GM12878 (cell line): ENCODE data around the gene TEX36. TPM values are rescaled to one million over a fixed set of nuclear protein-coding genes. Genes with fewer than 3 reads are reported as not detected.

Experiments
- BRCA1 ChIP-seq: IDR thresholded peaks from 2 replicates; pipeline ENCODE4 v1.6.1; 2011; ENCODE audit warnings: low read depth, low read length, improper control_type of control experiment
- DPF2 ChIP-seq: fragments of 450-650 bp; IDR thresholded peaks from 2 replicates; pipeline ENCODE4 v1.6.1; 2017; ENCODE audit warnings: mild to moderate bottlenecking
- EZH2 ChIP-seq: IDR thresholded peaks from 2 replicates; pipeline ENCODE4 v1.6.1; 2012; ENCODE audit warnings: low read depth, mild to moderate bottlenecking, control low read depth, inconsistent platforms, low read length, borderline replicate concordance; ENCODE audit not compliant: control insufficient read depth
- HDAC2 ChIP-seq: fragments of 200-600 bp; sonication (generic); IDR thresholded peaks from 2 replicates; pipeline ENCODE4 v1.6.1; 2017
- NRF1 ChIP-seq: conservative IDR thresholded peaks from 2 replicates; pipeline ENCODE4 v1.6.1; 2011; ENCODE audit warnings: mild to moderate bottlenecking, low read depth, low read length, improper control_type of control experiment
- RAD51 ChIP-seq: fragments of 450-650 bp; IDR thresholded peaks from 2 replicates; pipeline ENCODE4 v1.6.1; 2016; ENCODE audit warnings: moderate library complexity, mild to moderate bottlenecking, inconsistent platforms
- STAT1 ChIP-seq: fragments of 450-650 bp; conservative IDR thresholded peaks from 2 replicates; pipeline ENCODE4 v1.6.1; 2014; ENCODE audit warnings: antibody characterized with exemption, mild to moderate bottlenecking
- ZBED1 ChIP-seq: IDR thresholded peaks from 2 replicates; pipeline ENCODE4 v1.6.1; 2016; ENCODE audit warnings: borderline replicate concordance
- polyA plus RNA-seq, 11 experiments: library from polyadenylated mRNA; depleted of rRNA in 4 of 11; unstranded in 6 of 11; stranded (reverse) in 5 of 11; fragments of >200 nt; fragmentation: Nextera tagmentation in 4 of 11; fragmentation: Illumina TruSeq in 1 of 11; extraction: Ambion mirVana in 4 of 11; extraction: Trizol in 1 of 11; gene quantifications; 1 replicate in 1 of 11; 2 replicates in 10 of 11; pipeline versions ENCODE4 v1.2.1 to v1.2.3, GENCODE V29; 2011 to 2016; ENCODE audit warnings: inconsistent platforms in 2 of 11, missing spikeins in 2 of 11, low read depth in 1 of 11
- total RNA-seq, 4 experiments: library from RNA; depleted of rRNA in 3 of 4; stranded (reverse); fragments of >200 nt in 3 of 4; fragmentation: Illumina TruSeq in 1 of 4; extraction: Trizol in 1 of 4; gene quantifications; 2 replicates each; pipeline versions ENCODE4 v1.2.1 to v1.2.3, GENCODE V29; 2013 to 2021
- TF ChIP-seq, protein P1 (sequence below): IDR thresholded peaks from 2 replicates; pipeline ENCODE4 v1.6.1; 2011; ENCODE audit warnings: mild to moderate bottlenecking, low read depth, low read length, moderate library complexity; ENCODE audit not compliant: insufficient replicate concordance
- TF ChIP-seq, protein P2 (sequence below): fragments of 450-650 bp; IDR thresholded peaks from 2 replicates; pipeline ENCODE4 v1.6.1; 2016; ENCODE audit warnings: mild to moderate bottlenecking
- TF ChIP-seq, protein P3 (sequence below): IDR thresholded peaks from 2 replicates; pipeline ENCODE4 v1.6.1; 2012; ENCODE audit warnings: low read depth, low read length, improper control_type of control experiment
- TF ChIP-seq, protein P4 (sequence below): IDR thresholded peaks from 2 replicates; pipeline ENCODE4 v1.6.1; 2011; ENCODE audit warnings: low read depth, mild to moderate bottlenecking, low read length, moderate library complexity, borderline replicate concordance; ENCODE audit errors: extremely low read depth
- TF ChIP-seq, protein P5 (sequence below): IDR thresholded peaks from 2 replicates; pipeline ENCODE4 v1.6.1; 2011; ENCODE audit warnings: borderline replicate concordance, low read depth, mild to moderate bottlenecking, moderate library complexity, mixed read lengths, low read length; ENCODE audit not compliant: insufficient read depth; ENCODE audit errors: extremely low read length
- TF ChIP-seq, protein P6 (sequence below): fragments of 450-650 bp; IDR thresholded peaks from 2 replicates; pipeline ENCODE4 v1.6.1; 2018; ENCODE audit warnings: mild to moderate bottlenecking, low read depth, moderate library complexity; ENCODE audit not compliant: partially characterized antibody
- TF ChIP-seq, protein P7 (sequence below): IDR thresholded peaks from 2 replicates; pipeline ENCODE4 v1.6.1; 2012; ENCODE audit warnings: mild to moderate bottlenecking, low read depth, low read length
- TF ChIP-seq, protein P8 (sequence below): fragments of 450-650 bp; conservative IDR thresholded peaks from 2 replicates; pipeline ENCODE4 v1.6.1; 2017; ENCODE audit warnings: mild to moderate bottlenecking, moderate library complexity

TEX36 gene
- total and polyA plus RNA-seq, 10 of the 15 experiments (the other 5 are each of a cell fraction or from before 2014, with no cell fraction given) = not detected

DNA sequence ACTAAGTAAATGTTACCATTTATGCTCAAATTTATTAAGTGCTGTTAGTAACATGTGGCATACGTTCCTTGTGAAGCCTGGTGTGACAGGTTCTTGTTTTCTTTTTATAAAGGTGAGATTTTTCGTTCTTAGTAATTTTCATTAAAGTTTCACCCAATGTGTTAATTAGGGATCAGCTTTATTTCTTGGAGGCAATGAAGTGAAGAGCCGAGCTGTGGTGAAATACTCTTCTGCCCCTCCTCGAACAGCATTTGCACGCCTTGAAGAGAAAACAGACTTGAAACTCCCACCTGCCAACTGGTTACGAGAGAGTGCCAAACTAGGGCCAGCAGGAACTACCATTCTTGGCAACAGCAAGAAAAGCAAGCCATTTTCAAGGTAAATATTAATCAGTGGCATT lies 38.1 kb upstream of the TEX36 start (continued):
- TF ChIP-seq, protein P1, sequence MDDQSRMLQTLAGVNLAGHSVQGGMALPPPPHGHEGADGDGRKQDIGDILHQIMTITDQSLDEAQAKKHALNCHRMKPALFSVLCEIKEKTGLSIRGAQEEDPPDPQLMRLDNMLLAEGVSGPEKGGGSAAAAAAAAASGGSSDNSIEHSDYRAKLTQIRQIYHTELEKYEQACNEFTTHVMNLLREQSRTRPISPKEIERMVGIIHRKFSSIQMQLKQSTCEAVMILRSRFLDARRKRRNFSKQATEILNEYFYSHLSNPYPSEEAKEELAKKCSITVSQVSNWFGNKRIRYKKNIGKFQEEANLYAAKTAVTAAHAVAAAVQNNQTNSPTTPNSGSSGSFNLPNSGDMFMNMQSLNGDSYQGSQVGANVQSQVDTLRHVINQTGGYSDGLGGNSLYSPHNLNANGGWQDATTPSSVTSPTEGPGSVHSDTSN = no peak
- TF ChIP-seq, protein P2, sequence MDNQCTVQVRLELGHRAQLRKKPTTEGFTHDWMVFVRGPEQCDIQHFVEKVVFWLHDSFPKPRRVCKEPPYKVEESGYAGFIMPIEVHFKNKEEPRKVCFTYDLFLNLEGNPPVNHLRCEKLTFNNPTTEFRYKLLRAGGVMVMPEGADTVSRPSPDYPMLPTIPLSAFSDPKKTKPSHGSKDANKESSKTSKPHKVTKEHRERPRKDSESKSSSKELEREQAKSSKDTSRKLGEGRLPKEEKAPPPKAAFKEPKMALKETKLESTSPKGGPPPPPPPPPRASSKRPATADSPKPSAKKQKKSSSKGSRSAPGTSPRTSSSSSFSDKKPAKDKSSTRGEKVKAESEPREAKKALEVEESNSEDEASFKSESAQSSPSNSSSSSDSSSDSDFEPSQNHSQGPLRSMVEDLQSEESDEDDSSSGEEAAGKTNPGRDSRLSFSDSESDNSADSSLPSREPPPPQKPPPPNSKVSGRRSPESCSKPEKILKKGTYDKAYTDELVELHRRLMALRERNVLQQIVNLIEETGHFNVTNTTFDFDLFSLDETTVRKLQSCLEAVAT = no peak
- TF ChIP-seq, protein P3, sequence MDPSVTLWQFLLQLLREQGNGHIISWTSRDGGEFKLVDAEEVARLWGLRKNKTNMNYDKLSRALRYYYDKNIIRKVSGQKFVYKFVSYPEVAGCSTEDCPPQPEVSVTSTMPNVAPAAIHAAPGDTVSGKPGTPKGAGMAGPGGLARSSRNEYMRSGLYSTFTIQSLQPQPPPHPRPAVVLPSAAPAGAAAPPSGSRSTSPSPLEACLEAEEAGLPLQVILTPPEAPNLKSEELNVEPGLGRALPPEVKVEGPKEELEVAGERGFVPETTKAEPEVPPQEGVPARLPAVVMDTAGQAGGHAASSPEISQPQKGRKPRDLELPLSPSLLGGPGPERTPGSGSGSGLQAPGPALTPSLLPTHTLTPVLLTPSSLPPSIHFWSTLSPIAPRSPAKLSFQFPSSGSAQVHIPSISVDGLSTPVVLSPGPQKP = peak; percentile 80
- TF ChIP-seq STAT1 (no peak), ZBED1 (no peak), HDAC2 (no peak), BRCA1 (no peak), DPF2 (peak; percentile 85), EZH2 (no peak), NRF1 (no peak), RAD51 (peak; percentile 65; the same call in 1 of the 2 replicates)
- TF ChIP-seq, protein P4, sequence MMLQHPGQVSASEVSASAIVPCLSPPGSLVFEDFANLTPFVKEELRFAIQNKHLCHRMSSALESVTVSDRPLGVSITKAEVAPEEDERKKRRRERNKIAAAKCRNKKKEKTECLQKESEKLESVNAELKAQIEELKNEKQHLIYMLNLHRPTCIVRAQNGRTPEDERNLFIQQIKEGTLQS = no peak
- TF ChIP-seq, protein P5, sequence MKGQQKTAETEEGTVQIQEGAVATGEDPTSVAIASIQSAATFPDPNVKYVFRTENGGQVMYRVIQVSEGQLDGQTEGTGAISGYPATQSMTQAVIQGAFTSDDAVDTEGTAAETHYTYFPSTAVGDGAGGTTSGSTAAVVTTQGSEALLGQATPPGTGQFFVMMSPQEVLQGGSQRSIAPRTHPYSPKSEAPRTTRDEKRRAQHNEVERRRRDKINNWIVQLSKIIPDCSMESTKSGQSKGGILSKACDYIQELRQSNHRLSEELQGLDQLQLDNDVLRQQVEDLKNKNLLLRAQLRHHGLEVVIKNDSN = no peak
- TF ChIP-seq, protein P6, sequence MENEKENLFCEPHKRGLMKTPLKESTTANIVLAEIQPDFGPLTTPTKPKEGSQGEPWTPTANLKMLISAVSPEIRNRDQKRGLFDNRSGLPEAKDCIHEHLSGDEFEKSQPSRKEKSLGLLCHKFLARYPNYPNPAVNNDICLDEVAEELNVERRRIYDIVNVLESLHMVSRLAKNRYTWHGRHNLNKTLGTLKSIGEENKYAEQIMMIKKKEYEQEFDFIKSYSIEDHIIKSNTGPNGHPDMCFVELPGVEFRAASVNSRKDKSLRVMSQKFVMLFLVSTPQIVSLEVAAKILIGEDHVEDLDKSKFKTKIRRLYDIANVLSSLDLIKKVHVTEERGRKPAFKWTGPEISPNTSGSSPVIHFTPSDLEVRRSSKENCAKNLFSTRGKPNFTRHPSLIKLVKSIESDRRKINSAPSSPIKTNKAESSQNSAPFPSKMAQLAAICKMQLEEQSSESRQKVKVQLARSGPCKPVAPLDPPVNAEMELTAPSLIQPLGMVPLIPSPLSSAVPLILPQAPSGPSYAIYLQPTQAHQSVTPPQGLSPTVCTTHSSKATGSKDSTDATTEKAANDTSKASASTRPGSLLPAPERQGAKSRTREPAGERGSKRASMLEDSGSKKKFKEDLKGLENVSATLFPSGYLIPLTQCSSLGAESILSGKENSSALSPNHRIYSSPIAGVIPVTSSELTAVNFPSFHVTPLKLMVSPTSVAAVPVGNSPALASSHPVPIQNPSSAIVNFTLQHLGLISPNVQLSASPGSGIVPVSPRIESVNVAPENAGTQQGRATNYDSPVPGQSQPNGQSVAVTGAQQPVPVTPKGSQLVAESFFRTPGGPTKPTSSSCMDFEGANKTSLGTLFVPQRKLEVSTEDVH = no peak
- TF ChIP-seq, protein P7, sequence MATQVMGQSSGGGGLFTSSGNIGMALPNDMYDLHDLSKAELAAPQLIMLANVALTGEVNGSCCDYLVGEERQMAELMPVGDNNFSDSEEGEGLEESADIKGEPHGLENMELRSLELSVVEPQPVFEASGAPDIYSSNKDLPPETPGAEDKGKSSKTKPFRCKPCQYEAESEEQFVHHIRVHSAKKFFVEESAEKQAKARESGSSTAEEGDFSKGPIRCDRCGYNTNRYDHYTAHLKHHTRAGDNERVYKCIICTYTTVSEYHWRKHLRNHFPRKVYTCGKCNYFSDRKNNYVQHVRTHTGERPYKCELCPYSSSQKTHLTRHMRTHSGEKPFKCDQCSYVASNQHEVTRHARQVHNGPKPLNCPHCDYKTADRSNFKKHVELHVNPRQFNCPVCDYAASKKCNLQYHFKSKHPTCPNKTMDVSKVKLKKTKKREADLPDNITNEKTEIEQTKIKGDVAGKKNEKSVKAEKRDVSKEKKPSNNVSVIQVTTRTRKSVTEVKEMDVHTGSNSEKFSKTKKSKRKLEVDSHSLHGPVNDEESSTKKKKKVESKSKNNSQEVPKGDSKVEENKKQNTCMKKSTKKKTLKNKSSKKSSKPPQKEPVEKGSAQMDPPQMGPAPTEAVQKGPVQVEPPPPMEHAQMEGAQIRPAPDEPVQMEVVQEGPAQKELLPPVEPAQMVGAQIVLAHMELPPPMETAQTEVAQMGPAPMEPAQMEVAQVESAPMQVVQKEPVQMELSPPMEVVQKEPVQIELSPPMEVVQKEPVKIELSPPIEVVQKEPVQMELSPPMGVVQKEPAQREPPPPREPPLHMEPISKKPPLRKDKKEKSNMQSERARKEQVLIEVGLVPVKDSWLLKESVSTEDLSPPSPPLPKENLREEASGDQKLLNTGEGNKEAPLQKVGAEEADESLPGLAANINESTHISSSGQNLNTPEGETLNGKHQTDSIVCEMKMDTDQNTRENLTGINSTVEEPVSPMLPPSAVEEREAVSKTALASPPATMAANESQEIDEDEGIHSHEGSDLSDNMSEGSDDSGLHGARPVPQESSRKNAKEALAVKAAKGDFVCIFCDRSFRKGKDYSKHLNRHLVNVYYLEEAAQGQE = no peak
- TF ChIP-seq, protein P8, sequence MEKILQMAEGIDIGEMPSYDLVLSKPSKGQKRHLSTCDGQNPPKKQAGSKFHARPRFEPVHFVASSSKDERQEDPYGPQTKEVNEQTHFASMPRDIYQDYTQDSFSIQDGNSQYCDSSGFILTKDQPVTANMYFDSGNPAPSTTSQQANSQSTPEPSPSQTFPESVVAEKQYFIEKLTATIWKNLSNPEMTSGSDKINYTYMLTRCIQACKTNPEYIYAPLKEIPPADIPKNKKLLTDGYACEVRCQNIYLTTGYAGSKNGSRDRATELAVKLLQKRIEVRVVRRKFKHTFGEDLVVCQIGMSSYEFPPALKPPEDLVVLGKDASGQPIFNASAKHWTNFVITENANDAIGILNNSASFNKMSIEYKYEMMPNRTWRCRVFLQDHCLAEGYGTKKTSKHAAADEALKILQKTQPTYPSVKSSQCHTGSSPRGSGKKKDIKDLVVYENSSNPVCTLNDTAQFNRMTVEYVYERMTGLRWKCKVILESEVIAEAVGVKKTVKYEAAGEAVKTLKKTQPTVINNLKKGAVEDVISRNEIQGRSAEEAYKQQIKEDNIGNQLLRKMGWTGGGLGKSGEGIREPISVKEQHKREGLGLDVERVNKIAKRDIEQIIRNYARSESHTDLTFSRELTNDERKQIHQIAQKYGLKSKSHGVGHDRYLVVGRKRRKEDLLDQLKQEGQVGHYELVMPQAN = no peak
